Left cardiac atrium (tissue), 4 donors: ENCODE measurements around the gene STIM1. TPM values are rescaled to one million over a fixed set of nuclear protein-coding genes. Genes with fewer than 3 reads are reported as not detected.
A peak's percentile ranks its signal among the peaks of the same experiment; 100 is the strongest.

ENCODE experiments used
- ATAC-seq, 2 donors: fragments of 200-7000 bp; cut with Tn5 transposase; one replicate each; pipeline ENCODE4 v1.9.1; 2020; ENCODE audit warnings: mild to moderate bottlenecking in 2 of 2, moderate library complexity in 2 of 2
- DNase-seq: peaks from one replicate; pipeline ENCODE4 v3.0.0-alpha.2; 2020
- intact Hi-C, 2 donors: fragments of 100-400 bp; cut with DNase I; formaldehyde crosslinking; loops; one replicate each; pipeline versions ENCODE4 v1.14.1 to v1.15.1; 2022 to 2023
- total RNA-seq, 2 donors: library from RNA; stranded (reverse); fragmentation: NEBNext Ultra II Directional; extraction: Animal tissue kit (Norgen Biotek cat#: 25700); gene quantifications; one replicate each; pipeline ENCODE4 v1.2.1, GENCODE V29; 2021
- donor health status: DM: no; HTN: yes; CAD: no.
- donor health status: DM: no; HTN: yes; CAD: no; lungs with severe emphysema.
- donor health status: DM: yes; HTN: yes; CAD: no.
- donor health status: Dilated cardiomyopathy.

Gene STIM1
- total RNA-seq, 2 donors from 2014 or later, result 21.4 to 25.8 TPM

GRCh38 chr11:4063348-4063747 lies 207.9 kb downstream of the STIM1 start:
- no peak for DNase-seq
- ATAC-seq, result no peak
- intact Hi-C loops, result no loop called here

GRCh38 chr11:4064278-4064955 lies 209.0 kb downstream of the STIM1 start:
- peak in 1 of 2 donors; percentile 15 for ATAC-seq
- no peak for DNase-seq
- intact Hi-C loops, result no loop called here

GRCh38 chr11:4065086-4065485 lies 209.6 kb downstream of the STIM1 start:
- no peak for DNase-seq
- intact Hi-C loops, result no loop called here
- no peak for ATAC-seq

GRCh38 chr11:4065601-4066377 lies 210.3 kb downstream of the STIM1 start:
- DNase-seq, result no peak
- intact Hi-C loops, result no loop called here
- peak; percentile 37 to 71 for ATAC-seq

GRCh38 chr11:4066910-4067309 lies 211.4 kb downstream of the STIM1 start:
- intact Hi-C loops, result no loop called here
- DNase-seq, result no peak
- peak in 1 of 2 donors; percentile 46 for ATAC-seq

- no peak for ATAC-seq
- DNase-seq, result no peak
- intact Hi-C loops, result no loop called here
These were observed 213.5 kb downstream of the STIM1 start for GRCh38 chr11:4068962-4069361.

- no peak for ATAC-seq
- DNase-seq, result no peak
- intact Hi-C loops, result no loop called here
These were observed 215.9 kb downstream of the STIM1 start for GRCh38 chr11:4071325-4071724.

- intact Hi-C loops, result loop anchor here (2.0 kb wide), 2 partner anchors 217 to 223 kb away; partner anchors contain the start of gene STIM1 (in 1 of the 2)
- no peak for ATAC-seq
- DNase-seq, result no peak
These were observed 216.4 kb downstream of the STIM1 start for GRCh38 chr11:4071914-4072313.

GRCh38 chr11:4072668-4073285 lies 217.3 kb downstream of the STIM1 start:
- DNase-seq, result no peak
- intact Hi-C loops, result loop anchor here (2.0 kb wide), 2 partner anchors 218 to 224 kb away; partner anchors contain the start of gene STIM1 (in 1 of the 2)
- ATAC-seq, result peak; percentile 90 to 91

- DNase-seq, result no peak
- intact Hi-C loops, result no loop called here
- peak in 1 of 2 donors; percentile 46 for ATAC-seq
These were observed 218.8 kb downstream of the STIM1 start for GRCh38 chr11:4074266-4074665.

- no peak for ATAC-seq
- intact Hi-C loops, result no loop called here
- no peak for DNase-seq
These were observed 221.3 kb downstream of the STIM1 start for GRCh38 chr11:4076774-4077173.

GRCh38 chr11:4083198-4083597 lies 227.7 kb downstream of the STIM1 start:
- no peak for DNase-seq
- ATAC-seq, result no peak
- intact Hi-C loops, result no loop called here

- DNase-seq, result no peak
- intact Hi-C loops, result no loop called here
- ATAC-seq, result no peak
These were observed 229.1 kb downstream of the STIM1 start for GRCh38 chr11:4084406-4085125.

- intact Hi-C loops, result no loop called here
- ATAC-seq (no peak), DNase-seq (no peak)
These were observed 230.1 kb downstream of the STIM1 start for GRCh38 chr11:4085575-4085974.

- intact Hi-C loops, result no loop called here
- DNase-seq (no peak), ATAC-seq (no peak)
These were observed 231.3 kb downstream of the STIM1 start for GRCh38 chr11:4086575-4087353.

GRCh38 chr11:4087551-4087950 lies 232.1 kb downstream of the STIM1 start:
- DNase-seq (no peak), ATAC-seq (no peak)
- intact Hi-C loops, result no loop called here

- intact Hi-C loops, result no loop called here
- no peak for ATAC-seq
These were observed 234.8 kb downstream of the STIM1 start for GRCh38 chr11:4090258-4090657.

GRCh38 chr11:4092026-4092425 lies 236.6 kb downstream of the STIM1 start:
- no peak for ATAC-seq
- DNase-seq, result no peak
- intact Hi-C loops, result no loop called here

More at GRCh38 chr11:4090258-4090657, 234.8 kb downstream of the STIM1 start:
- DNase-seq, result no peak
